ENCODE data around the gene SLC9A9. TPM values are rescaled to one million over a fixed set of nuclear protein-coding genes. Genes with fewer than 3 reads are reported as not detected.

SLC9A9 gene
- total and polyA plus RNA-seq, 10 donors: 10.8 to 58.2 (median 44.7) TPM

- TF ChIP-seq CTCF (IDR thresholded peaks at IDR 0.05 in 8 of 11, conservative IDR thresholded peaks at IDR 0.05 in 3 of 11) (no peak), POLR2AphosphoS5 (IDR thresholded peaks at IDR 0.05) (no peak), POLR2A (IDR thresholded peaks at IDR 0.05) (no peak)
- DNase-seq: no peak
- Histone ChIP-seq H3K4me1 (no peaks in the 10 kb centered on the region), H3K36me3 (peaks cover 0 to 3% (median 0%) of the 10 kb centered on the region in 6 donors), H3K27ac (no peak overlapping the region), H3K4me3 (no peak overlapping the region), H3K27me3 (replicated peaks in 1 of 7) (no peaks in the 10 kb centered on the region), H3K9me3 (no peaks in the 10 kb centered on the region)
- 88 to 94% (median 92%) methylated on average over 7 of the region's 7 CpGs for WGBS, 5 donors
- intact Hi-C loops (cut with DNase I; ENCODE audit: low total_unique reads): no loop called here
Observed at GRCh38 chr3:143718463-143718862, 129.8 kb downstream of the SLC9A9 start.

GRCh38 chr3:143716731-143717130 is 131.5 kb downstream of the SLC9A9 start:
- no peak for TF ChIP-seq POLR2A (IDR thresholded peaks at IDR 0.05)
- TF ChIP-seq CTCF (IDR thresholded peaks at IDR 0.05 in 8 of 11, conservative IDR thresholded peaks at IDR 0.05 in 3 of 11): no peak
- H3K36me3 ChIP-seq: peaks cover 0 to 3% (median 0%) of the 10 kb centered on the region in 6 donors
- H3K4me1 ChIP-seq: no peaks in the 10 kb centered on the region
- intact Hi-C loops (cut with DNase I; ENCODE audit: low total_unique reads): no loop called here
- no peaks in the 10 kb centered on the region for H3K27me3 ChIP-seq (replicated peaks in 1 of 7)
- WGBS, 5 donors: 78 to 93% (median 81%) methylated on average over 4 of the region's 4 CpGs
- no peak overlapping the region for H3K4me3 ChIP-seq
- no peaks in the 10 kb centered on the region for H3K9me3 ChIP-seq
- no peak overlapping the region for H3K27ac ChIP-seq
- no peak for DNase-seq

- intact Hi-C loops (cut with DNase I; ENCODE audit: low total_unique reads): no loop called here
- Histone ChIP-seq H3K27me3 (replicated peaks in 1 of 7) (no peaks in the 10 kb centered on the region), H3K4me3 (no peak overlapping the region), H3K27ac (no peak overlapping the region), H3K4me1 (no peaks in the 10 kb centered on the region), H3K9me3 (no peaks in the 10 kb centered on the region), H3K36me3 (no peaks in the 10 kb centered on the region)
- no peak for DNase-seq
- no peak for TF ChIP-seq POLR2AphosphoS5 (IDR thresholded peaks at IDR 0.05)
- TF ChIP-seq CTCF (IDR thresholded peaks at IDR 0.05 in 8 of 11, conservative IDR thresholded peaks at IDR 0.05 in 3 of 11): no peak
- no peak for TF ChIP-seq POLR2A (IDR thresholded peaks at IDR 0.05)
Observed at GRCh38 chr3:143712522-143712921, 135.7 kb downstream of the SLC9A9 start.

GRCh38 chr3:143707848-143708247 is 140.4 kb downstream of the SLC9A9 start:
- 20 to 50% (median 28%) methylated on average over 1 of the region's 1 CpG for WGBS, 5 donors

More at GRCh38 chr3:143707848-143708247, 140.4 kb downstream of the SLC9A9 start:
- intact Hi-C loops (cut with DNase I; ENCODE audit: low total_unique reads): no loop called here
- TF ChIP-seq CTCF (IDR thresholded peaks at IDR 0.05 in 8 of 11, conservative IDR thresholded peaks at IDR 0.05 in 3 of 11) (no peak), POLR2A (IDR thresholded peaks at IDR 0.05) (no peak), POLR2AphosphoS5 (IDR thresholded peaks at IDR 0.05) (no peak)
- Histone ChIP-seq H3K9me3 (no peaks in the 10 kb centered on the region), H3K36me3 (no peaks in the 10 kb centered on the region), H3K27me3 (replicated peaks in 1 of 7) (no peaks in the 10 kb centered on the region), H3K4me1 (no peaks in the 10 kb centered on the region), H3K4me3 (no peak overlapping the region), H3K27ac (no peak overlapping the region)
- DNase-seq: no peak
